Measurements from ENCODE around the gene MAST3.

The MAST3 gene

GRCh38 chr19:18065173-18065495 is 32.4 kb upstream of the MAST3 start:
- no peak for TF ChIP-seq EZH2phosphoT487 (IDR thresholded peaks at IDR 0.05; ENCODE audit: low read depth)
- TF ChIP-seq, protein P1, sequence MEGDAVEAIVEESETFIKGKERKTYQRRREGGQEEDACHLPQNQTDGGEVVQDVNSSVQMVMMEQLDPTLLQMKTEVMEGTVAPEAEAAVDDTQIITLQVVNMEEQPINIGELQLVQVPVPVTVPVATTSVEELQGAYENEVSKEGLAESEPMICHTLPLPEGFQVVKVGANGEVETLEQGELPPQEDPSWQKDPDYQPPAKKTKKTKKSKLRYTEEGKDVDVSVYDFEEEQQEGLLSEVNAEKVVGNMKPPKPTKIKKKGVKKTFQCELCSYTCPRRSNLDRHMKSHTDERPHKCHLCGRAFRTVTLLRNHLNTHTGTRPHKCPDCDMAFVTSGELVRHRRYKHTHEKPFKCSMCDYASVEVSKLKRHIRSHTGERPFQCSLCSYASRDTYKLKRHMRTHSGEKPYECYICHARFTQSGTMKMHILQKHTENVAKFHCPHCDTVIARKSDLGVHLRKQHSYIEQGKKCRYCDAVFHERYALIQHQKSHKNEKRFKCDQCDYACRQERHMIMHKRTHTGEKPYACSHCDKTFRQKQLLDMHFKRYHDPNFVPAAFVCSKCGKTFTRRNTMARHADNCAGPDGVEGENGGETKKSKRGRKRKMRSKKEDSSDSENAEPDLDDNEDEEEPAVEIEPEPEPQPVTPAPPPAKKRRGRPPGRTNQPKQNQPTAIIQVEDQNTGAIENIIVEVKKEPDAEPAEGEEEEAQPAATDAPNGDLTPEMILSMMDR (IDR thresholded peaks at IDR 0.05; ENCODE audit: low read depth, low read length) = no peak
- H3K4me2 ChIP-seq (ENCODE audit: low read length) = no peak overlapping the region
- no peak overlapping the region for H3K9ac ChIP-seq (ENCODE audit: low read length)

GRCh38 chr19:18068395-18068794 is 29.2 kb upstream of the MAST3 start:
- H3K9me3 ChIP-seq (ENCODE audit: insufficient read depth, low read length) = no peaks in the 10 kb centered on the region
- H3K9ac ChIP-seq (ENCODE audit: low read length) = no peak overlapping the region
- no peak overlapping the region for H3K4me3 ChIP-seq (ENCODE audit: low read length)
- no peaks in the 10 kb centered on the region for H3K27me3 ChIP-seq (ENCODE audit: low read depth, low read length)
- H3K4me1 ChIP-seq (ENCODE audit: low read length) = 0 out of 2 replicates have a peak, but pooled peaks cover 2% of the 10 kb centered on the region
- H4K20me1 ChIP-seq (ENCODE audit: insufficient read depth, low read length) = no peaks in the 10 kb centered on the region
- H3K36me3 ChIP-seq (replicated peaks; ENCODE audit: low read depth, low read length) = no peaks in the 10 kb centered on the region
- no peaks in the 10 kb centered on the region for H3K79me2 ChIP-seq (ENCODE audit: low read length)
- no peak for TF ChIP-seq EZH2phosphoT487 (IDR thresholded peaks at IDR 0.05; ENCODE audit: low read depth)
- TF ChIP-seq, protein P1 (IDR thresholded peaks at IDR 0.05; ENCODE audit: low read depth, low read length) = no peak
- no peak overlapping the region for H3K4me2 ChIP-seq (ENCODE audit: low read length)
- no peak overlapping the region for H2AFZ ChIP-seq (ENCODE audit: low read depth, low read length)
- no peak overlapping the region for H3K27ac ChIP-seq (ENCODE audit: low read length)

More at GRCh38 chr19:18065173-18065495, 32.4 kb upstream of the MAST3 start:
- H2AFZ ChIP-seq (ENCODE audit: low read depth, low read length) = no peak overlapping the region; the same call in 1 of the 2 replicates
- no peaks in the 10 kb centered on the region for H3K79me2 ChIP-seq (ENCODE audit: low read length)
- H3K4me1 ChIP-seq (ENCODE audit: low read length) = 0 out of 2 replicates have a peak, but pooled peaks cover 2% of the 10 kb centered on the region
- H3K27me3 ChIP-seq (ENCODE audit: low read depth, low read length) = no peaks in the 10 kb centered on the region
- H3K36me3 ChIP-seq (replicated peaks; ENCODE audit: low read depth, low read length) = no peaks in the 10 kb centered on the region
- no peaks in the 10 kb centered on the region for H3K9me3 ChIP-seq (ENCODE audit: insufficient read depth, low read length)
- no peak overlapping the region for H3K4me3 ChIP-seq (ENCODE audit: low read length)
- no peaks in the 10 kb centered on the region for H4K20me1 ChIP-seq (ENCODE audit: insufficient read depth, low read length)
- H3K27ac ChIP-seq (ENCODE audit: low read length) = no peak overlapping the region

DNA sequence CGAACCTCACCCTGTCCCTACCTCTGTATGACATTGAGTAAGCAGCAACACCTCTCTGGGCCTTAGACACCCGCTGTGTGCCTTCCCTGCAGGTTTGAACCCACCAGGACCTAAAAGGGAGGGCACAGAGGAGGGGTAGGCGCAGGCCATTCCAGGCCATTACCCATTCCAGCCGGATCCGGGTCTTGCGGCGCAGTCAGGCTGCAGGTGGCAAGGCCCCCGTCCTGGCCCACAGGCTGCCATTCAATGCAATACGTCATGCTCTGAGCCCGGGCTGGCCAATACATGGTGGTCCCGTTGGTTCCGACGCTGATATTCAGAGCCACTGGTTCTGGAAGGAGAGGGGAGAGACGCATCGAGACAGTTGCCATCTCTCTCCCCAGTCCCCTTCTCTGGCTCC is 28.2 kb upstream of the MAST3 start:
- Histone ChIP-seq H3K4me3 (ENCODE audit: low read length) (no peak overlapping the region), H3K4me2 (ENCODE audit: low read length) (no peak overlapping the region), H3K4me1 (ENCODE audit: low read length) (0 out of 2 replicates have a peak, but pooled peaks cover 2% of the 10 kb centered on the region), H3K27ac (ENCODE audit: low read length) (no peak overlapping the region), H2AFZ (ENCODE audit: low read depth, low read length) (no peak overlapping the region), H3K27me3 (ENCODE audit: low read depth, low read length) (no peaks in the 10 kb centered on the region), H3K9ac (ENCODE audit: low read length) (no peak overlapping the region), H3K9me3 (ENCODE audit: insufficient read depth, low read length) (no peaks in the 10 kb centered on the region), H3K36me3 (replicated peaks; ENCODE audit: low read depth, low read length) (no peaks in the 10 kb centered on the region), H3K79me2 (ENCODE audit: low read length) (no peaks in the 10 kb centered on the region), H4K20me1 (ENCODE audit: insufficient read depth, low read length) (no peaks in the 10 kb centered on the region)
- no peak for TF ChIP-seq EZH2phosphoT487 (IDR thresholded peaks at IDR 0.05; ENCODE audit: low read depth)
- TF ChIP-seq, protein P1 (IDR thresholded peaks at IDR 0.05; ENCODE audit: low read depth, low read length) = no peak

DNA sequence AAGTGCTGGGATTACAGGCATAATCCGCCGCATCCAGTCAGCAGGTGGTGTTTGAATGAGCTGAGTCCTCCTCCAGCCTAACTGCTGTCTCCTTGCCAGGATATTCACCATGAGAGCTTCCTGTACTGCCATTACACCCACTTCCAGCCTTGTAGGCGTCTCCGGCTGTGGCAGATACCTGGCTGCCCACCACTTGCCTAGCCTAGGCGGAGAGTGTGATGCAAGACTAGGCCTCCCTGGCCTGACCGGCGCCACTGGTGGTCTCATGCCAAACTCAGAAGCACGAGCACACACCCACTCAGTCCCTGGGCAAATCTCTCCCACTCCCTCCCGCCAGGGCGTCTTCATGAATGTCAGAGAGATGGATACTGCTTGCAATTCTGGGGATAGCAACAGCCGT is 27.4 kb upstream of the MAST3 start:
- no peak overlapping the region for H3K27ac ChIP-seq (ENCODE audit: low read length)

More for the DNA sequence above, 27.4 kb upstream of the MAST3 start:
- H2AFZ ChIP-seq (ENCODE audit: low read depth, low read length) = no peak overlapping the region
- TF ChIP-seq, protein P1 (IDR thresholded peaks at IDR 0.05; ENCODE audit: low read depth, low read length) = no peak
- TF ChIP-seq EZH2phosphoT487 (IDR thresholded peaks at IDR 0.05; ENCODE audit: low read depth) = no peak
- H3K79me2 ChIP-seq (ENCODE audit: low read length) = no peaks in the 10 kb centered on the region
- H3K4me2 ChIP-seq (ENCODE audit: low read length) = no peak overlapping the region
- no peaks in the 10 kb centered on the region for H3K27me3 ChIP-seq (ENCODE audit: low read depth, low read length)
- H3K4me1 ChIP-seq (ENCODE audit: low read length) = no peaks in the 10 kb centered on the region
- no peaks in the 10 kb centered on the region for H3K36me3 ChIP-seq (replicated peaks; ENCODE audit: low read depth, low read length)
- H3K9ac ChIP-seq (ENCODE audit: low read length) = no peak overlapping the region
- no peak overlapping the region for H3K4me3 ChIP-seq (ENCODE audit: low read length)
- no peaks in the 10 kb centered on the region for H3K9me3 ChIP-seq (ENCODE audit: insufficient read depth, low read length)
- H4K20me1 ChIP-seq (ENCODE audit: insufficient read depth, low read length) = no peaks in the 10 kb centered on the region
